ENCODE data around the gene ERC2. TPM values are rescaled to one million over a fixed set of nuclear protein-coding genes. Genes with fewer than 3 reads are reported as not detected.

ERC2 gene
- total and polyA plus RNA-seq, 2 donors (not counting 3 experiments of a cell fraction or from before 2014, with no cell fraction given), result 5.6 to 15.5 TPM

- no peaks in the 10 kb centered on the region for H3K4me1 ChIP-seq (ENCODE audit: control insufficient read depth, extremely low read depth, insufficient read depth, low read length)
- no peak overlapping the region for H3K27ac ChIP-seq (ENCODE audit: insufficient read depth, low read depth, low read length)
- no peak overlapping the region for H3K9ac ChIP-seq (replicated peaks; ENCODE audit: extremely low read depth, insufficient read depth, low read length)
- POLR2A ChIA-PET, result no interaction called here
- H3K4me2 ChIP-seq (ENCODE audit: insufficient read depth, low read length), result no peak overlapping the region
- no peak for FAIRE-seq
- H3K9me3 ChIP-seq (replicated peaks; ENCODE audit: control insufficient read depth, insufficient read depth, low read length), result no peaks in the 10 kb centered on the region
- no peaks in the 10 kb centered on the region for H3K79me2 ChIP-seq (ENCODE audit: control insufficient read depth, insufficient read depth, low read length)
- no peak overlapping the region for H2AFZ ChIP-seq (ENCODE audit: low read depth, low read length)
- CTCF ChIA-PET, result interaction anchor here (1.3 kb wide), 2 partner anchors 9 to 24 kb away, joined by 3 read pairs; no protein-coding TSS in a partner anchor
- no peaks in the 10 kb centered on the region for H3K36me3 ChIP-seq (ENCODE audit: control insufficient read depth in 2 of 2, extremely low read depth in 1 of 2, insufficient read depth in 2 of 2, low read length in 2 of 2)
- H3K27me3 ChIP-seq (ENCODE audit: control insufficient read depth in 2 of 2, insufficient read depth in 2 of 2, low read length in 2 of 2), result no peaks in the 10 kb centered on the region
- no peaks in the 10 kb centered on the region for H3K9me1 ChIP-seq (replicated peaks; ENCODE audit: control insufficient read depth, extremely low read depth, insufficient read depth, low read length)
- DNase-seq (ENCODE audit: low read depth, low spot score), result no peak
- intact Hi-C loops (cut with micrococcal nuclease), result no loop called here
- TF ChIP-seq JUN (IDR thresholded peaks at IDR 0.05; ENCODE audit: borderline replicate concordance, insufficient read depth, insufficient read length, low read depth) (no peak), POLR2A (IDR thresholded peaks at IDR 0.05; ENCODE audit: low read depth, low read length) (no peak), FOS (IDR thresholded peaks at IDR 0.05; ENCODE audit: borderline replicate concordance, insufficient read depth, low read length) (no peak), GATA2 (IDR thresholded peaks at IDR 0.05; ENCODE audit: insufficient read depth, insufficient read length, low read depth, low read length) (no peak), POLR2AphosphoS5 (IDR thresholded peaks at IDR 0.05; ENCODE audit: insufficient read depth, low read depth, low read length) (no peak), CTCF (IDR thresholded peaks at IDR 0.05; ENCODE audit: extremely low read depth in 1 of 2, insufficient read depth in 1 of 2, low read depth in 1 of 2, low read length in 2 of 2) (no peak), EZH2 (IDR thresholded peaks at IDR 0.05; ENCODE audit: borderline replicate concordance, low read depth, low read length, severe bottlenecking) (no peak), MYC (IDR thresholded peaks at IDR 0.05; ENCODE audit: low read depth, low read length) (no peak), MAX (IDR thresholded peaks at IDR 0.05; ENCODE audit: insufficient read depth, insufficient read length) (no peak)
- H3K4me3 ChIP-seq (replicated peaks in 1 of 3; ENCODE audit: insufficient read depth in 1 of 3, low read depth in 1 of 3, low read length in 3 of 3), result no peak overlapping the region
- no TSS peak for BruUV-seq (replicated peaks)
- no peaks in the 10 kb centered on the region for H4K20me1 ChIP-seq (replicated peaks; ENCODE audit: control insufficient read depth, extremely low read depth, insufficient read depth, low read length)
- dilution Hi-C loops (cut with MboI; ENCODE audit: extremely low pct_ligation_motif_present, low sequenced_read_pairs), result no loop called here
Measured at GRCh38 chr3:56081246-56081645, 387.0 kb downstream of the ERC2 start.
